ENCODE data around the gene RTF2. TPM values are rescaled to one million over a fixed set of nuclear protein-coding genes. Genes with fewer than 3 reads are reported as not detected.

RTF2 gene
- total RNA-seq, 1 experiment from 2014 or later: 99.1 TPM

- Histone ChIP-seq H3K9me3 (ENCODE audit: low read depth, low read length, poor library complexity, severe bottlenecking) (no peaks in the 10 kb centered on the region), H3K36me3 (ENCODE audit: insufficient read depth, low read length, poor library complexity, severe bottlenecking) (no peaks in the 10 kb centered on the region), H3K4me1 (ENCODE audit: insufficient read depth, low read length, poor library complexity, severe bottlenecking) (peaks cover 3% of the 10 kb centered on the region), H3K4me3 (ENCODE audit: low read depth, low read length, poor library complexity, severe bottlenecking) (no peak overlapping the region), H3K27me3 (replicated peaks; ENCODE audit: insufficient read depth, low read depth, low read length, poor library complexity) (no peaks in the 10 kb centered on the region), H3K27ac (ENCODE audit: low read depth, low read length, poor library complexity, severe bottlenecking) (no peak overlapping the region)
- no TSS peak for BruUV-seq (replicated peaks)
- ChIA-PET POLR2A (ENCODE audit: low non-redundant PET) (no interaction called here), CTCF (no interaction called here)
- intact Hi-C loops (cut with micrococcal nuclease; ENCODE audit: unreplicated experiment): no loop called here
- TF ChIP-seq, protein P1, sequence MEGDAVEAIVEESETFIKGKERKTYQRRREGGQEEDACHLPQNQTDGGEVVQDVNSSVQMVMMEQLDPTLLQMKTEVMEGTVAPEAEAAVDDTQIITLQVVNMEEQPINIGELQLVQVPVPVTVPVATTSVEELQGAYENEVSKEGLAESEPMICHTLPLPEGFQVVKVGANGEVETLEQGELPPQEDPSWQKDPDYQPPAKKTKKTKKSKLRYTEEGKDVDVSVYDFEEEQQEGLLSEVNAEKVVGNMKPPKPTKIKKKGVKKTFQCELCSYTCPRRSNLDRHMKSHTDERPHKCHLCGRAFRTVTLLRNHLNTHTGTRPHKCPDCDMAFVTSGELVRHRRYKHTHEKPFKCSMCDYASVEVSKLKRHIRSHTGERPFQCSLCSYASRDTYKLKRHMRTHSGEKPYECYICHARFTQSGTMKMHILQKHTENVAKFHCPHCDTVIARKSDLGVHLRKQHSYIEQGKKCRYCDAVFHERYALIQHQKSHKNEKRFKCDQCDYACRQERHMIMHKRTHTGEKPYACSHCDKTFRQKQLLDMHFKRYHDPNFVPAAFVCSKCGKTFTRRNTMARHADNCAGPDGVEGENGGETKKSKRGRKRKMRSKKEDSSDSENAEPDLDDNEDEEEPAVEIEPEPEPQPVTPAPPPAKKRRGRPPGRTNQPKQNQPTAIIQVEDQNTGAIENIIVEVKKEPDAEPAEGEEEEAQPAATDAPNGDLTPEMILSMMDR (conservative IDR thresholded peaks at IDR 0.05; ENCODE audit: low read depth, low read length): no peak
- TF ChIP-seq EZH2 (IDR thresholded peaks at IDR 0.05; ENCODE audit: borderline replicate concordance, low read depth, low read length, poor library complexity, severe bottlenecking): no peak
- no peak for DNase-seq (ENCODE audit: low spot score)
These were observed 5.0 kb upstream of the RTF2 start for GRCh38 chr20:56463428-56463827.

GRCh38 chr20:56465997-56466396 lies 2.4 kb upstream of the RTF2 start:
- no peak for DNase-seq (ENCODE audit: low spot score)
- intact Hi-C loops (cut with micrococcal nuclease; ENCODE audit: unreplicated experiment): loop anchor here (5.0 kb wide), 1 partner anchor 74 kb away; the partner anchor contains the start of genes AURKA and CSTF1
- no TSS peak for BruUV-seq (replicated peaks)
- no peaks in the 10 kb centered on the region for H3K36me3 ChIP-seq (ENCODE audit: insufficient read depth, low read length, poor library complexity, severe bottlenecking)
- no peaks in the 10 kb centered on the region for H3K27me3 ChIP-seq (replicated peaks; ENCODE audit: insufficient read depth, low read depth, low read length, poor library complexity)
- H3K9me3 ChIP-seq (ENCODE audit: low read depth, low read length, poor library complexity, severe bottlenecking): no peaks in the 10 kb centered on the region
- ChIA-PET POLR2A (ENCODE audit: low non-redundant PET) (no interaction called here), CTCF (no interaction called here)
- H3K4me1 ChIP-seq (ENCODE audit: insufficient read depth, low read length, poor library complexity, severe bottlenecking): peaks cover 12% of the 10 kb centered on the region
- no peak overlapping the region for H3K27ac ChIP-seq (ENCODE audit: low read depth, low read length, poor library complexity, severe bottlenecking)
- no peak overlapping the region for H3K4me3 ChIP-seq (ENCODE audit: low read depth, low read length, poor library complexity, severe bottlenecking)
- TF ChIP-seq, protein P1 (conservative IDR thresholded peaks at IDR 0.05; ENCODE audit: low read depth, low read length): no peak
- TF ChIP-seq EZH2 (IDR thresholded peaks at IDR 0.05; ENCODE audit: borderline replicate concordance, low read depth, low read length, poor library complexity, severe bottlenecking): no peak

DNA sequence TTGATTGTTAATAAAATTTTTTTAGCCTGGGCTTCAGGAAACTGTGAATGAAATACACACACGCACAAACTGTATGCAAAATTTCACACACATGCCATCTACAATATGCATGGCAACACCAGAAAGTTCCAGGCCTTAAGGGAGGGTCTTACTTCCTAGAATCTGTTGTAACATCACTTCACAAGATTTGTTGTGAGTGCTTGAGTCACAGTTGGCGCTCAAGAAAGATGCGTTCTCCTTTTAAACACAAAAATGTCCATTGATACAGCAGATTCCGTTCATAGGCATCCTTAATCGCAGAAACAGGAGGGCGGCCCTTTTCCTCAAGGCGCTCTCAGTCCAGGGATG lies 485 bp upstream of the RTF2 start:
- Histone ChIP-seq H3K4me1 (ENCODE audit: insufficient read depth, low read length, poor library complexity, severe bottlenecking) (peaks cover 12% of the 10 kb centered on the region), H3K9me3 (ENCODE audit: low read depth, low read length, poor library complexity, severe bottlenecking) (no peaks in the 10 kb centered on the region), H3K36me3 (ENCODE audit: insufficient read depth, low read length, poor library complexity, severe bottlenecking) (peaks cover 3% of the 10 kb centered on the region), H3K4me3 (ENCODE audit: low read depth, low read length, poor library complexity, severe bottlenecking) (peak overlapping the region; percentile 70), H3K27me3 (replicated peaks; ENCODE audit: insufficient read depth, low read depth, low read length, poor library complexity) (no peaks in the 10 kb centered on the region), H3K27ac (ENCODE audit: low read depth, low read length, poor library complexity, severe bottlenecking) (peak overlapping the region; percentile 70)
- CTCF ChIA-PET: no interaction called here
- intact Hi-C loops (cut with micrococcal nuclease; ENCODE audit: unreplicated experiment): loop anchor here (5.0 kb wide), 1 partner anchor 76 kb away; the partner anchor contains the start of genes AURKA and CSTF1
- POLR2A ChIA-PET (ENCODE audit: low non-redundant PET): no interaction called here
- TF ChIP-seq, protein P1 (conservative IDR thresholded peaks at IDR 0.05; ENCODE audit: low read depth, low read length): no peak
- TF ChIP-seq EZH2 (IDR thresholded peaks at IDR 0.05; ENCODE audit: borderline replicate concordance, low read depth, low read length, poor library complexity, severe bottlenecking): no peak
- BruUV-seq (replicated peaks): no TSS peak
- DNase-seq (ENCODE audit: low spot score): no peak
